GM21360 (cell line): ENCODE data around the gene CSH2.
"Not testable (repeated sequence)": the region's sequence is repeated elsewhere in the genome, so short reads cannot be mapped to it uniquely, and the experiment has no call there.

ENCODE experiments used
- ATAC-seq: cut with Tn5 transposase; IDR thresholded peaks from one replicate; pipeline ENCODE4 v1.9.1; 2021; ENCODE audit warnings: mild to moderate bottlenecking, moderate library complexity; ENCODE audit not compliant: unreplicated experiment

Gene CSH2

GRCh38 chr17:63873577-63873976 lies at the start of gene CSH2:
TSS of gene CSH2 (minus strand) at chr17:63873677. CDS start at chr17:63873614, 63 bp downstream.
- not testable (repeated sequence) for ATAC-seq

GRCh38 chr17:63922402-63922801 lies 48.9 kb upstream of the CSH2 start:
- ATAC-seq: not testable (repeated sequence)

DNA sequence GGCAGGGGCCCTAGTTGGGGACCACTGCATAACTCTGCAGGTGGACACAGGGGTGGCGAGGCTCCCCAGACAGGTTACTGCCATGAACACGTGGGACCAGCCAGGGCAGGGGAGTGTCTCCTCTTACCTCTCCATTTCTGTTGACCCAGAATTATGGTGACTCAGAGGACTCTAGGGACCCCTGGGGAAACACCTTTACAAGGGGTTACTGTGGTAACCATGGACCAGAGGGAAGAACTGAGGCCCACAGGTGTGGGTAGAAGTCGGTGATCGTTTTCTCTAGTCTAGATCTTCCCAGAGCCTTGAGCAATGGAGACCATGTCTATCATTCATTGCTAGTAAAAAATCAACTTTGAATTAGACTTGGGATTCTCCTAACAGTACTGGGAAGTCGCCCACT lies 47.3 kb upstream of the CSH2 start:
- not testable (repeated sequence) for ATAC-seq

GRCh38 chr17:63920050-63920449 lies 46.6 kb upstream of the CSH2 start:
- ATAC-seq: not testable (repeated sequence)

DNA sequence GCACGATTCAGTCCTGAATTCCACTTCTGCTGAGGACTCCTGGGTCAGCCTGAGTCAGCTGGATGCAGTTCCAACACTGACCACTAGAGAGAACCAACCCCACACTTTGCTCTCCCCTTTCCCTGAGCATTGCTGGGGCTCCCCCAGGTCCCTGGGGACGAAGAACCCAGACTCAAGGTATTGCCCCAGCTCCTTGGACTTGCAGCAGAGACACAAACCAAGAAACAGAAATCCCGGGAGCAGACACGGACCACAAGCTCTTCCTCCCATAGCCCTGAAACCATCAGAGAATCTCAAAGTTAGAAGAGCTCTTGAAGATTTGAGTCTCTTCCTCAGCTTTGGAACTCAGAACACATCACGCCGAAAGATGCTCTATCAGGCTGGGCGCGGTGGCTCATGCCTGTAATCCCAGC lies 45.8 kb upstream of the CSH2 start:
- peak; percentile 68 for ATAC-seq

DNA sequence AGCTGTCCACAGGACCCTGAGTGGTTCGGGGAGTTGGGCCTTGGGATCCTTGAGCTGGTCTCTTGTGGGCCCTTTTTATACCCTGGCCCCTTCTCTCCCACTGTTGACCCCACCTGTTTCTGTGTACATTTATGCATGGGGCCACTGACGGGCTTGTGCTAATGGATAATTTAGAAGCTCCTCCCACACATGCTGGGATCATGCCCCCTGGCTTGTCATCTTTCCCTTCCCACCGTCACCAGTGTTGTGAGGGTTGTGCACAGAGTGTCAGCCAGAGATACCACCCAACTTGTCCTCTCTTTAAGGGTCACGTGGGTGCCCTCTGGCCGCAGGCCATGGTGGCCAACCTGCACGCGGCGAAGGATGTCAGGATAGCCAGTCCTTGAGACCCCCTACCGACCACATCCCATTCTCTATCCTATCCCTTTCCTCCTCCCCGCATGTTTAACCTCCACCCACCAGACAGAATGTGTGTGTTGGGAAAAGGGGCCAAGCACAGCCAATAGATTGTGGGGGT lies 45.4 kb upstream of the CSH2 start, which contains the start of gene GH1:
Gene GH1, minus strand, starts transcription at position 51 of the 517 bp plus-strand sequence. CDS start 63 bp downstream, outside the sequence.
- not testable (repeated sequence) for ATAC-seq

DNA sequence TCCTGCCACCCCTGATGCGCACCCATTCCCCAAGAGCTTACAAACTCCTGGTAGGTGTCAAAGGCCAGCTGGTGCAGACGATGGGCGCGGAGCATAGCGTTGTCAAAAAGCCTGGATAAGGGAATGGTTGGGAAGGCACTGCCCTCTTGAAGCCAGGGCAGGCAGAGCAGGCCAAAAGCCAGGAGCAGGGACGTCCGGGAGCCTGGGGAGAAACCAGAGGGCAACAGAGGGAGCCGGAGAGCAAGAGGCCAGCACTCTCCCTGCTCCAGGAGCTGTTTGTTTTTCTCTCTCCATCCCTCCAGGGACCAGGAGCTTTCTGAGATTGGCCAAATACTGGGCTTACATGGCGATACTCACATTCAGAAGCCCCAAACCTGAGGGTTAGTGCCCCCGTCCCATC lies 44.8 kb upstream of the CSH2 start:
- no peak for ATAC-seq

GRCh38 chr17:63917646-63918045 lies 44.2 kb upstream of the CSH2 start:
- ATAC-seq: no peak

- ATAC-seq: not testable (repeated sequence)
These were observed 43.7 kb upstream of the CSH2 start for GRCh38 chr17:63917206-63917605.

GRCh38 chr17:63916566-63917185 lies 43.2 kb upstream of the CSH2 start:
- no peak for ATAC-seq

GRCh38 chr17:63915753-63916152 lies 42.3 kb upstream of the CSH2 start:
- ATAC-seq: not testable (repeated sequence)

DNA sequence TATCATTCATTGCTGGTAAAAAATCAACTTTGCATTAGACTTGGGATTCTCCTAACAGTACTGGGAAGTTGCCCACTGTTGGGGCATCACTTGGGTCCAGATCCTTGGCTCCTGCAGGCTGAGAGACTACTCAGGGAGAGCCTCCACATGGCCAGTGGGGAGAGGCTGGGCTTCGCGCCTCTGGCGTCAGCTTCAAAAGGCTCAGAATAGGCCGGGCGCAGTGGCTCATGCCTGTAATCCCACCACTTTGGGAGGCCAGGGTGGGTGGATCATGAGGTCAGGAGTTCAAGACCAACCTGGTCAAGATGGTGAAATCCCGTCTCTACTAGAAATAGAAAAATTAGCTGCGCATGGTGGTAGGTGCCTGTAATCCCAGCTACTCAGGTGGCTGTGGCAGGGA lies 41.0 kb upstream of the CSH2 start:
- no peak for ATAC-seq

GRCh38 chr17:63911657-63912100 lies 38.2 kb upstream of the CSH2 start:
- no peak for ATAC-seq

DNA sequence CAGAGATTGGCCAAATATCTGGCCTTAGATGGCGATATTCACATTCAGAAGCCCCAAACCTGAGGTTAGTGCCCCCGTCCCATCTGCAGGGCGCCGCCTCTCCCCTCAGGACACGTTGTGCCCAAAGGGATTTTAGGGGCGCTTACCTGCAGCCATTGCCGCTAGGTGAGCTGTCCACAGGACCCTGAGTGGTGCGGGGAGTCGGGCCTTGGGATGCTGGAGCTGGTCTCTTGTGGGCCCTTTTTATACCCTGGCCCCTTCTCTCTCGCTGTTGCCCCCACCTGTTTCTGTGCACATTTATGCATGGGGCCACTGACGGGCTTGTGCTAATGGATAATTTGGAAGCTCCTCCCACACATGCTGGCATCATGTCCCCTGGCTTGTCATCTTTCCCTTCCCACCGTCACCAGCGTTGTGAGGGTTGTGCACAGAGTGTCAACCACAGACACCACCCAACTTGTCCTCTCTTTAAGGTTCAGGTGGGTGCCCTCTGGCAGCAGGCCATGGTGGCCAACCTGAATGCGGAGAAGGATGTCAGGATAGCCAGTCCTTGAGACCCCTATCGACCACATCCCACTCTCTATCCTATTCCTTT lies 37.7 kb upstream of the CSH2 start, which contains the start of gene CSHL1:
Gene CSHL1, minus strand, starts transcription at position 218 of the 595 bp plus-strand sequence. Its CDS starts 62 bp downstream, at position 156.
- ATAC-seq: no peak

GRCh38 chr17:63910096-63910495 lies 36.6 kb upstream of the CSH2 start:
- no peak for ATAC-seq

DNA sequence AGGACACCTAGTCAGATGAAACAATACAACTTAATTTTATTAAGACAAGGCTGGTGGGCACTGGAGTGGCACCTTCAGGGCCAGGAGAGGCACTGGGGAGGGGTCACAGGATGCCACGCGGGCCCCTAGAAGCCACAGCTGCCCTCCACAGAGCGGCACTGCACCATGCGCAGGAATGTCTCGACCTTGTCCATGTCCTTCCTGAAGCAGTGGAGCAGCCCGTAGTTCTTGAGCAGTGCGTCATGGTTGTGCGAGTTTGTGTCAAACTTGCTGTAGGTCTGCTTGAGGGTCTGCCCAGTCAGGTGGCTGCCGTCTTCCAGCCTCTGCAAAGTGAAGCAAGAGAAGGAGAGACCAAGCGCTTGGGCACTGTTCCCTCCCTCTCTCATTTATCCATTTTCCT lies 36.1 kb upstream of the CSH2 start:
- ATAC-seq: not testable (repeated sequence)

DNA sequence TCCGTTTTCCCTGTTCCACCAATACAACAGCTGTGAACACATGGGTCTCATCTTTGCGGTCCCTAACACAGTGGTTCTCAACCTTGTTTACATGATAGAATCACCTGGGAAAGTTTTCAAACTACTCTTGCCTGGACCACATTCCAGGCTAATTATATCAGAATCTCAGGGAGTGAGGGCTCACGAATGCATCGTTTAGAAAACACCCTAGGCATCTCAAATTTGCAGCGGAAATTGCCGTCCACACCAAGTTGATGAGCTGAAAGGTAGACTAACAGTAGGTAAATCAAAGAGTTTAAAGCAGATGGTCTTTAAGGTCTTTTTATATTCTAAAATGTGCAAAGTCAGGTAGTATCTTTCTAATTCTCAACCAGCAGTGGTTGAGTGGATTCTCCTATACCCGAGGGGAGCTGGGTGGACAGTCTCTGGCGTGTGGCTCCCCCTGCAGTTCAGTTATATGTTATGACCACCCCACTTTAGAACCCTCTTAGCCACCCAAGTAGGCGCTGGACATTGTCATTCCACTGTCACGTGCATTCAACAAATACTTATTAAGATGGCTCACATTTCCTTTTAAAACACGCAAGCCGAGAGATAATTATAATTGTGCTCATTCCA lies 33.8 kb upstream of the CSH2 start:
- ATAC-seq: not testable (repeated sequence)

DNA sequence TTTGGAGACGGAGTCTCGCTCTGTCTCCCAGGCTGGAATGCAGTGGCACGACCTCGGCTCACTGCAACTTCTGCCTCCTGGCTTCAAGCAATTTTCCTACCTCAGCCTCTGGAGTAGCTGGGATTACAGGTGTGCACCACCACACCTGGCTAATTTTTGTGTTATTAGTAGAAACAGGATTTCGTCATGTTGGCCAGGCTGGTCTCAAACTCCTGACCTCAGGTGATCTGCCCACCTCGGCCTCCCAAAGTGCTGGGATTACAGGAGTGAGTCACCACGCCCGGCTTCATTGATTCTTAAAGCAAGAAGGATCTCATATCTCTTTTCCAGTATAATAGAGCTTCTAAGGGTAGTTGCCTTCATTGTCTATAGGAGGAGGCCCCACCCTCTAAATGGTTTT lies 31.3 kb upstream of the CSH2 start:
- ATAC-seq: not testable (repeated sequence)

GRCh38 chr17:63903787-63904201 lies 30.3 kb upstream of the CSH2 start:
- ATAC-seq: not testable (repeated sequence)

DNA sequence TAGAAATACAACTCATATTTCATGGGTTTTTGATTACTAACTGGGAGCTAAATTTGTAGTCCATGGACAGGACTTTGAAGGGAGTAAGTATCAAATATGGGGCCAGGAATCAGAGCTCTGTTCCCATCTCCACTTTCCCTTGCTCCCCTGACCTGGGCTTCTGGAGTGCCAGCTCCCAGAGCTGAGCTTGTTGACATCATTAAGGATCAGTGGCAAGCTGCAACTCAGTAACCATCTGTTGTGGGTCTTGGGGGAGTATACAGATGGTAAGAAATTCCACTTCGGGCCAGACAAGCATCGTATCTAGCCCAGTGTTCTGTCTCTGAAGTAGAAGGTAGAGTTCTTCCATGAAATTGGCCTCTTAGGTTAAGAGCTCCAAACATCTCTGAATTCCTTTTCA lies 28.5 kb upstream of the CSH2 start:
- not testable (repeated sequence) for ATAC-seq
